Urothelium cell line (cell line): ENCODE results near the gene C20orf141.

Experiments
- DNase-seq: peaks from one replicate; pipeline ENCODE4 v3.0.0; 2011; ENCODE audit warnings: low spot score, mixed read lengths
- FAIRE-seq: peaks from 2 replicates; lab custom pipeline; 2011; peaks lifted over from hg19 to GRCh38; lab: Jason Lieb, UNC

C20orf141 gene

DNA sequence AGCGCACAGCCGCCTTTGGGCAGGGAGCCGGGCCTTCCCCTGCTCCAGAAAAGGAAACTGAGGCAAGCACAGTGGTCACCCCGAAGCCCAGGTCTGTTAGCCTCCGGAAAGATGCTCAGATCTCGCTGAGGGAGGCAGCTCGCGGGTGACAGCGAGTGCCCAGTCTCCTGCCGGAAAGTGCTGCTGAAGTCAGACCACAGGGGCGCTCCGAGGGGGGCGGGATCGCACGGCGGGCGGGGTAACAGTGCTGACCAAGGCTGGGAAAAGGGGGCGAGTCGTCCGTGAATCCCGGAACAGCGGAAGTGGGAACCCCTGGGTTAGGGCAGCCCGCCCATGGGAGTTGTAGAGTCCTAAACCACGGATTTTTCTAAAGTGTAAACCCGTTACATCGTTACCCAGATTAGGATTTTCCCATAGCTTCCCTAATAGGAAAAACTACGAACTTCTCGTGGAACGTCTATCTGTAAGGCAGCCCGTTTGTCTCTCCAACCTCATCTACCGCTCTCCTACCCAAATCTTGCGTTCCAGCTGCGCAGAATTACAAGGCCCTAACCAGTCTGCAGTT, 26.3 kb downstream of the C20orf141 start:
- DNase-seq (peak; percentile 63), FAIRE-seq (no peak)

DNA sequence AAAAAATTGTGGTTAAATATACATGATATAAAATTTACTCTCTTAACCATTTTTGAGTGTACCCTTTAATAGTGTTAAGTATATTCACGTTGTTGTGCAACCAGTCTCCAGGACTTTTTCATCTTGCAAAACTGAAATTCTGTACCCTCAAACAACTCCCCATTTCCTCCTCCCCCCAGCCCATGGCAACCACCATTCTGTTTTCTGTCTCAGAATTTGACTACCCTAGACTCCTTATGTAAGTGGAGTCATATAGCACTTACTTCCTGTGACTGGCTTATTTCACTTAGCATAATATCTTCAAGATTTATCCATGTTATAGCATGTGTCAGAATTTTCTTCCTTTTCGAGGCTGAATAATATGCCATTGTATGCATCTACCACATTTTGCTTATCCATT, 30.8 kb downstream of the C20orf141 start:
- DNase-seq: no peak
- FAIRE-seq: no peak

DNA sequence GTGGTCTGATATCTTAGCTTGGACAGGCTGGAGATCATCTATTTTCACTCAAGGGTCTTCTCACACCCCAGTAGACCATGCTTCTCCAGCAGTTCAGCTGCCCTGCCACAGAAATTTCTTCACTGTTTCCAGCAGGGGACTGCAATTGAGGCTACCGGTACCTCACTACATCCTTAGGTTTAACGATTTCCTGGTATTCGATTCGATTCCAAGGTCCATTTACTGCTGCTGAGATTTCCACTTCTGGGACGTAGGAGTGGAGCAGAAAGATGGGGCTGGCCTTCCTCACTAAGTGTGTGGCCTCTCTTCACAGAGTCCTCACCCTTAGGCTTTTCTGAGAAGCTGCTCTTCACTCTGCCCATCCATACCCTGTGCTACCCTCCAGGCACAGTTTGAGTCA, 31.9 kb downstream of the C20orf141 start:
- DNase-seq (no peak), FAIRE-seq (no peak)

DNA sequence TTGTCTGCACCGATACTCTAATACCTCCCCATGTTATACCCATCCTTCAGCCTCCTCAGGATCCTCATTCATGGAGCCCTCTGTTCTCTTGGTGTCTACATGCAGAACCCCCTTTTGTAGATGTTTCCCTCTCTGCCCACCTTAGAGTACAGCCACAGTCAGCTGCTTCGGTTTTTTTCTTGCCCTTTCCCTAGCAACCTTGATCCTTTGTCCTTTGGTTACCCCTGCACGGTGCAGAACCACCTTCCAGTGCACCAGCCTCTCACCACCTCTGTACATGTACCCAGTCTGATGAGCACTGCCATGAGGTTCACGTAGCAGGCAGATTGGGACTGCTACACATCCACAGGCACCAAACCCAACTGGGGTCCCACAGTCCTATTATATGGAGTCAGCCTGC, 33.0 kb downstream of the C20orf141 start:
- DNase-seq: no peak
- FAIRE-seq: no peak

DNA sequence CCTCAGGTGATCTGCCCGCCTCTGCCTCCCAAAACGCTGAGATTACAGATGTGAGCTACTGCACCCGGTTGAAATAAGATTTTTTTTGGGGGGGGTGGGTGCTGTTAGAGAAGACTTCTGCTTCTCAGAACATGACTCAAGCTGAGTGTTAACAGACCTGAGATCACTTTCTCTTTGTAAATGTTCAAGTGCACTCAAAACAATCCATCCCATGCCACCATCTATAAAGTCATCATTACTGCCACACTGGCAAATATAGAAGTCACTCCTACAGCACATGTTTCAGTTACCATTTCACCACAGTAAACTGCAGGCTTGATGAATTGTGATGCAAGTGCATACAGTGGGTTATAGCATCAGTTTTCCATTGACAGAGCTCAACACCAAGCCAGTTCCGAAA, 34.7 kb downstream of the C20orf141 start:
- DNase-seq: no peak
- no peak for FAIRE-seq

DNA sequence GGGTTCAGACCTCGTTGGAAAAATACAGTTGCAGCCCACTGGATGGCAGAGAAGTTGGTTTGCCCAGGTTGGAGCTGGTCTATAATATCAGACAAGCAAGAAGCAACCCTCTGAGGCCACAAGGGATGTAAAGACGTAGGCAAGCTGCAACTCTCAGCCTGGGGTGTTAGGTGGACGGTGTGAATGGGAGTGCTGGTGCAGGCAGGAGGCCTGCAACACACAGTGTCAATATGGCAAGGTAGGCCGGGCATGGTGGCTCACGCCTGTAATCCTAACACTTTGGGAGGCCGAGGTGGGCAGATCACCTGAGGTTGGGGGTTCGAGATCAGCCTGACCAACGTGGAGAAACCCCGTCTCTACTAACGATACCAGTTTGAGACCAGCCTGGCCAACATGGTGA, 36.3 kb downstream of the C20orf141 start:
- no peak for FAIRE-seq
- no peak for DNase-seq

DNA sequence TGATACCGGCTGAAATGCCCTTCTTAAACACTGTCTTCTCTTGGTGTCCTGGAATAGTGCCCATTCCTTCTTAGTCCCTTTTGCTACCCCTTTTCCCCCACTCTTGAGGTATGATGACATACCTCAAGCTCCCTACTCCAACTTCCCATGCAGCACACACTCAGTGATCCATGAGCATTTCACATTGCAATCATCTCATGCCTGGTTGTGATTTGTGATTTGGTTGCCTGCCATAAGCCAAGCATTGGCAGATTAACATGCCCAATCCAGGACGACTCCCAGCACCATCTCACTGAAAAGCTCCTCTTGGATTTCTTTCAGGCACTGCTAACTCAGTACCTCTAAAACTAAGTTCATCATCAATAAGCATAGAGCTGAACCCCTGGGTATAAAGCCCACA, 43.8 kb downstream of the C20orf141 start:
- no peak for DNase-seq
- no peak for FAIRE-seq

DNA sequence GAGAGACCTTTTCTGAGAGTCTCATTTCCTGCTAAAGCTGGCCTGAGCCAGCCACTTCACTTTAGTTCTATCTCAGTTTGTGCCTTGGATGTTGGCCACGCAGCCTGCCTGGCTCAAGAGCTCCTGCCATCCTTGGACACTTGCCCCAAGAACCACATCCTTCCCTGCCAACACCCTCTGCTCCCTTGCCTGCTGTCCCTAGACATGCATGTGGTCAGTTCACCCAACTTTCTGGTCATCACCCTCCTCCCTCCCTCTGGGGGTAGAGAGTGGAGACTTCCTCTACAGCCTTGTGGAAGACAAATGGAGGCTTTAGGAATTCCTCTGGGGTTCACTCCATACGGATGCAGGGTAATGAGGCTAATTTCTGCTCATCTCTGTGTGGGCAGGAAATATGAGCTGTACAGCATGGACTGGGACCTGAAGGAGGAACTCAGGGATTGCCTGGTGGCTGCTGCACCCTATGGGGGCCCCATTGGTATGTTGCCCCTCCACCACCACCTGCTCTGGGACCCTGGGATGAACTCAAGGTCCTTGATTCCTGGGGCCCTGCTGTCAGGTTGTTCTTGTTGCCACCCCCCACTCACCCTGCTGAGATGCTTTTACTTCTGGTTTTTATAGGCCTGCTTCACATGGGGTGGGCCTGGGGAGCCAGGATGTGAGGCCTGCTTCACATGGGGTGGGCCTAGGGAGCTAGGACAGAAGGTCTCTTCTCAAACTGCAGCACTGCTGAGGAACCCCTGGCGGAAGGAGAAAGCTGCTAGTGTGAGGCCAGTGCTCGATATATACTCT, 44.7 kb downstream of the C20orf141 start:
- DNase-seq (no peak), FAIRE-seq (peak; percentile 30)

DNA sequence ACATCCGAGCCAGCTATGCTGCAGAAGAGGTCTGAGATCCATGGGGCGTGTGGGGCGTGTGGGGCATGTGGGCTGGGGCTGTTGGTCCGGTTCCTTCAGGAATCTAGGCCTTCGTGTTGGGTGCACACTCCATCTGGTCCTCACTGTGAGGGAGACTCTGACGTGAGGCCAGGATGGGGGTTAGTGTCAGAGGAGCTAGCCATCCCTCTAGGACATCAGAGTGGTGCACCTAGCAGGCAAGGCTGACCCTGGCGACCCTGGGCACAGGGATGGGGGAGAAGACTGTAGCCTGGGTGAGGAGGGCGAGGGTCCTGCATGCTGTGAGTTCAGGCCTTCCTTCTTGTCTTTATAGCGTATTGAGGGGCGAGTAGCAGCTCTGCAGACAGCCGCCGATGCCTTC, 49.8 kb downstream of the C20orf141 start:
- no peak for DNase-seq
- FAIRE-seq: no peak

DNA sequence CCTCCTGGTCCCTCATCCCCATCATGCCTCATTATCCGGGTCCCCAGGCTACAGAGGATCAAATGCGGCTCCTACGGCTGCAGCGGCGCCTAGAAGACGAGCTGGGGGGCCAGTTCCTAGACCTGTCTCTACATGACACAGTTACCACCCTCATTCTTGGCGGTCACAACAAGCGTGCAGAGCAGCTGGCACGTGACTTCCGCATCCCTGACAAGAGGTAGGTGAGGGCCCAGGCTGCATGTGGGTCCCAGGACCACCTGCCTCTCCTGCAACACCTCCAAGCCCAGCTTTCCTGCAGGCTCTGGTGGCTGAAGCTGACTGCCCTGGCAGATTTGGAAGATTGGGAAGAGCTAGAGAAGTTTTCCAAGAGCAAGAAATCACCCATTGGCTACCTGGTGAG, 50.3 kb downstream of the C20orf141 start:
- FAIRE-seq: no peak
- no peak for DNase-seq
